T-helper 17 cell (primary cell): ENCODE results near the gene KCNK7. TPM values are rescaled to one million over a fixed set of nuclear protein-coding genes. Genes with fewer than 3 reads are reported as not detected.
A peak's percentile ranks its signal among the peaks of the same experiment; 100 is the strongest.
"Not testable (repeated sequence)": the region's sequence is repeated elsewhere in the genome, so short reads cannot be mapped to it uniquely, and the experiment has no call there.

Experiments
- ATAC-seq: fragments of 150-1000 bp; cut with Tn5 transposase; 2 replicates; pipeline ENCODE4 v1.10.0; 2021; ENCODE audit warnings: mild to moderate bottlenecking, moderate library complexity
- DNase-seq, 3 donors: peaks; one replicate each; pipeline versions ENCODE4 v3.0.0 to v3.0.0-alpha.2; 2020 to 2021
- H3K9me3 ChIP-seq: one replicate; pipeline ENCODE4 v1.7.0; 2013; ENCODE audit warnings: low read length, mild to moderate bottlenecking; ENCODE audit not compliant: control insufficient read depth, poor library complexity, severe bottlenecking
- H3K27ac Mint-ChIP-seq: one replicate; pipeline ENCODE4 v1.8.0; 2022; ENCODE audit warnings: mild to moderate bottlenecking, moderate library complexity, mixed read lengths
- H3K27me3 Mint-ChIP-seq: one replicate; pipeline ENCODE4 v1.8.0; 2022; ENCODE audit warnings: mixed read lengths
- H3K36me3 Mint-ChIP-seq: one replicate; pipeline ENCODE4 v1.8.0; 2022; ENCODE audit warnings: low read depth, mixed read lengths
- H3K4me1 Mint-ChIP-seq: one replicate; pipeline ENCODE4 v1.8.0; 2022; ENCODE audit warnings: mild to moderate bottlenecking, mixed read lengths
- H3K4me3 Mint-ChIP-seq: one replicate; pipeline ENCODE4 v1.8.0; 2022; ENCODE audit warnings: mild to moderate bottlenecking, moderate library complexity, mixed read lengths
- total RNA-seq, 4 donors: library from RNA in 2 of 4; stranded (reverse) in 2 of 4; gene quantifications; one replicate each; pipeline ENCODE4 v1.2.3 and lab custom pipeline; 2022 to 2026

The KCNK7 gene, protein sequence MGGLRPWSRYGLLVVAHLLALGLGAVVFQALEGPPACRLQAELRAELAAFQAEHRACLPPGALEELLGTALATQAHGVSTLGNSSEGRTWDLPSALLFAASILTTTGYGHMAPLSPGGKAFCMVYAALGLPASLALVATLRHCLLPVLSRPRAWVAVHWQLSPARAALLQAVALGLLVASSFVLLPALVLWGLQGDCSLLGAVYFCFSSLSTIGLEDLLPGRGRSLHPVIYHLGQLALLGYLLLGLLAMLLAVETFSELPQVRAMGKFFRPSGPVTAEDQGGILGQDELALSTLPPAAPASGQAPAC
- total RNA-seq, result 1 to 10 TPM; 4.7 to 5.7 TPM
- total RNA-seq (lab: John Stamatoyannopoulos, UW), result 0.58 to 1.2 reads per million in 2 donors

DNA sequence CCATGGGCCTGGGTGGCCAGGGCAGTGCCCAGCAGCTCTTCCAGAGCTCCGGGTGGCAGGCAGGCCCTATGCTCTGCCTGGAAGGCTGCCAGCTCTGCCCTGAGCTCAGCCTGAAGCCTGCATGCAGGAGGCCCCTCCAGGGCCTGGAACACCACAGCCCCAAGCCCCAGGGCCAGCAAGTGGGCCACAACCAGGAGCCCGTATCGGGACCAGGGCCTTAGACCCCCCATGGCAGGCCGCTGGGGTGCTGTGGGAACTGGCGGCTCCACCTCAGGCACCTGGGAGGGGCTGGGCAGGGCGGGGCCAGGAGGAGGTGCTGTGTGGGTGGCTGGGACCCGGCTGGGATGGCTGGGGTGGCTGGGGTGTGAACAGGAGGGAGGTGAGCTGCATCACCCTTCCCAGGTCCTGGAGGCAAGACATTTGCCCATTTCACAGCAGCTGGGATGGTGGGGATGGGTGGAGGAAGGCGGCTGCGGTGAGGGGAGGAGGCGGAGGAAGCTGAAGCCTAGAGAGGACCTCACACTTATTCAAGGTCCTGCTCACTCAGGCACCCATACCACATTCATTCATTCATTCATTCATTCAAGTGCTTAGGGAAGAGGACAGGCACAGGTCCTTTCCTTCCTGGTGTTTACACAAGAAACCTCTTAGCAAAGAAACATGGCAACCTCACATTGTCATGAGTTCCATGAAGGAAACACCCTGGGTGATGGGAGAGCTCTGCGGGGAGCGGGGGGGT, at the start of gene KCNK7:
Gene KCNK7, minus strand, starts transcription at position 258 of the 739 bp plus-strand sequence. Its CDS starts 28 bp downstream, at position 230.
- ATAC-seq (peak; percentile 18), DNase-seq (no peak)
- Mint-ChIP-seq H3K36me3 (no peaks in the 10 kb centered on the region), H3K4me3 (peak within 1 kb of the TSS; percentile 55), H3K27me3 (no peaks in the 10 kb centered on the region), H3K27ac (peak within 1 kb of the TSS; percentile 86), H3K4me1 (peaks cover 10% of the 10 kb centered on the region)
- no peaks in the 10 kb centered on the region for H3K9me3 ChIP-seq

DNA sequence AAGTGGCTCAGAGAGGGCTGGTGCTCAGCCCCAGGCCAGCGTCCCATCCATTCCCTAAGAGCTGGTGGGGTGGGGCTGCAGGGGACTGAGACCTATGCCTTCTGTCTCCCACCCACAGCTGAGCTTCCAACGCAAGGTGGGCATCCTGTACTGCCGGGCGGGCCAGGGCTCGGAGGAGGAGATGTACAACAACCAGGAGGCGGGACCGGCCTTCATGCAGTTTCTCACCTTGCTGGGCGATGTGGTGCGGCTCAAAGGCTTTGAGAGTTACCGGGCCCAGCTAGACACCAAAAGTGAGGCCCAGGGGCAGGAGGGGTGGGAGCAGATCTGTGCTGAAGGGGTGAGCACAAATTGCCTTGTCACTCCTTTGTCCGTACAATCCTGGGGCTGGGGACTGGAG, 49.2 kb upstream of the KCNK7 start:
- ATAC-seq (no peak), DNase-seq (no peak)
- Mint-ChIP-seq H3K27me3 (no peaks in the 10 kb centered on the region), H3K4me3 (peak overlapping the region; percentile 21), H3K27ac (peak overlapping the region; percentile 32), H3K36me3 (peaks cover 4% of the 10 kb centered on the region), H3K4me1 (peaks cover 31% of the 10 kb centered on the region)
- H3K9me3 ChIP-seq, result no peaks in the 10 kb centered on the region

DNA sequence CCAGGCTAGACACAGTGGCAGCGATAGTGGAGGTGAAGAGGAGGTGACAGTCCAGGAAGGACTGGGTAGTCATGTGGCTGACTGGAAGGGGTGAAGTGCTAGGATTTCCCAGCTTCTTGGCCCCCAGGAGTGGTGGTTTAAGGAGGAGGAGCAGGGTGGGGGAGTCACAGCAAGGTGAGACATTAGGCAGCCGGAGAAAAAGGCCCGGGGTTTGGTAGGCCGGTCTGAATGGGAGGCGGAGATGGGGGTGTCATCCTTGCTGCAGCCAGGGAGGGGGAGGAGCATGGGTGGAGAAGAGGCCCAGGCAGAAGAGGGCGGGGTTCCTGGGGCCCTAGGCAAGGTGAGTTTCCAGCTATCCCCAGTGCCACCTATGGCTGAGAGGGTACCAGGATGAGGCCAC, 48.4 kb upstream of the KCNK7 start:
- peaks cover 4% of the 10 kb centered on the region for H3K36me3 Mint-ChIP-seq
- peak overlapping the region; percentile 66 for H3K27ac Mint-ChIP-seq
- no peaks in the 10 kb centered on the region for H3K9me3 ChIP-seq
- H3K4me1 Mint-ChIP-seq, result peaks cover 38% of the 10 kb centered on the region
- H3K4me3 Mint-ChIP-seq, result no peak overlapping the region
- ATAC-seq, result no peak
- no peak for DNase-seq
- no peaks in the 10 kb centered on the region for H3K27me3 Mint-ChIP-seq

DNA sequence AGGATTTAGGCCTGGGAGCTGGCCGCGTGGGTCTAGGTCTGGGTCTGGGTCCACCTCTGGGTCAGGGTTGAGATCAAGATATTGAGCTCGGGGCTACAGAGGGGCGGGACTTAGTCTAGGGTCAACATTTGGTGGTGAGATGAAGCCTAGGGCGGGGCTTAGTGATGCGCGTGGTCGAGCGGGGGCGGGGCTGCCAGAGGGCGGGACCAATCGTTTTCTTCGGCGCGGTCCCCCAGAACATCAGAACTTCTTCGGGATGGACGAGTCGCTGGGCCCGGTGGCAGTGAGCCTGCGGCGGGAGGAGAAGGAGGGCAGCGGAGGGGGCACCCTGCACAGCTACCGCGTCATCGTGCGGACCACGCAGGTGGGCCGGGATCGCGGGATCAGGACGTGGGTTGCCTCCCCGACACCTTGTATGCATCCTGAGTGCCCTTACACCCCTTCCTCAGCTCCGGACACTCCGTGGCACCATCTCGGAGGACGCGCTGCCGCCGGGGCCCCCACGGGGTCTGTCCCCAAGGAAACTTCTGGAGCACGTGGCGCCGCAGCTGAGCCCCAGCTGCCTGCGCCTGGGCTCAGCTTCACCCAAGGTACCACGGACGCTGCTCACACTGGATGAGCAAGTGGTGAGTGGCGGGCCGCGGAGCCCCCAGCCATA, 46.5 kb upstream of the KCNK7 start:
- Mint-ChIP-seq H3K27me3 (no peaks in the 10 kb centered on the region), H3K4me1 (peaks cover 44% of the 10 kb centered on the region), H3K36me3 (peaks cover 4% of the 10 kb centered on the region), H3K27ac (peak overlapping the region; percentile 90), H3K4me3 (peak overlapping the region; percentile 80)
- ATAC-seq, result no peak
- no peak for DNase-seq
- H3K9me3 ChIP-seq, result no peaks in the 10 kb centered on the region

DNA sequence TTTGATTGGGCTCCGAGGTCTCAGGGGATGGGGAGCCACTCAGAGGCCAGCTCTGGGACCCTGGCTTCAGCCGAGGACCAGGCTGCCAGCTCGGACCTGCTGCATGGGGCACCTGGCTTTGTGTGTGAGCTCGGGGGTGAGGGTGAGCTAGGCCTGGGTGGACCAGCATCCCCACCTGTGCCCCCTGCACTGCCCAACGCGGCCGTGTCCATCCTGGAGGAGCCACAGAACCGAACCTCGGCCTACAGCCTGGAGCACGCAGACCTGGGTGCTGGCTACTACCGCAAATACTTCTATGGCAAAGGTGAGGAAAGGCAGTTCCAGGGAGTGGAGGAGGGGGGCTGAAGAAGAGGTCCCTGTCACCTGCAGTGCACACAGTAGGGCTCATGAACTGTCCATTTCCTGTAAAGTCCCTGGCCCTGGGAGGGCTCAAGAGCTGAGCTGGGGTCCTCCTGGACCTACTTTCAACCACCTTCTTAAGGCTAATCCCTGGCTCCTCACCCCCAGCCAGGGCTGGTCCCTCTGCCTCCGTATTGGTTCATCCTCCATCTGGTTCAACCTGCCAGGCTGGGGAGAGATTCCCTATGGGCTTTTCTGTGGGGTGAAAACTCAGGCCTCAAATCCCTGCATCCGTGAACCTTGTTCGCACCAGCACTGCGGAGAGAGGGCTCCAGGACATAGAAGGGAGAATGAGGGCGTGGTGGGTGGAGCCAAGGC, 45.9 kb upstream of the KCNK7 start:
- H3K4me3 Mint-ChIP-seq, result peak overlapping the region; percentile 80
- no peaks in the 10 kb centered on the region for H3K9me3 ChIP-seq
- ATAC-seq, result no peak
- DNase-seq, result no peak
- H3K4me1 Mint-ChIP-seq, result peaks cover 44% of the 10 kb centered on the region
- peaks cover 4% of the 10 kb centered on the region for H3K36me3 Mint-ChIP-seq
- no peaks in the 10 kb centered on the region for H3K27me3 Mint-ChIP-seq
- H3K27ac Mint-ChIP-seq, result peak overlapping the region; percentile 90

DNA sequence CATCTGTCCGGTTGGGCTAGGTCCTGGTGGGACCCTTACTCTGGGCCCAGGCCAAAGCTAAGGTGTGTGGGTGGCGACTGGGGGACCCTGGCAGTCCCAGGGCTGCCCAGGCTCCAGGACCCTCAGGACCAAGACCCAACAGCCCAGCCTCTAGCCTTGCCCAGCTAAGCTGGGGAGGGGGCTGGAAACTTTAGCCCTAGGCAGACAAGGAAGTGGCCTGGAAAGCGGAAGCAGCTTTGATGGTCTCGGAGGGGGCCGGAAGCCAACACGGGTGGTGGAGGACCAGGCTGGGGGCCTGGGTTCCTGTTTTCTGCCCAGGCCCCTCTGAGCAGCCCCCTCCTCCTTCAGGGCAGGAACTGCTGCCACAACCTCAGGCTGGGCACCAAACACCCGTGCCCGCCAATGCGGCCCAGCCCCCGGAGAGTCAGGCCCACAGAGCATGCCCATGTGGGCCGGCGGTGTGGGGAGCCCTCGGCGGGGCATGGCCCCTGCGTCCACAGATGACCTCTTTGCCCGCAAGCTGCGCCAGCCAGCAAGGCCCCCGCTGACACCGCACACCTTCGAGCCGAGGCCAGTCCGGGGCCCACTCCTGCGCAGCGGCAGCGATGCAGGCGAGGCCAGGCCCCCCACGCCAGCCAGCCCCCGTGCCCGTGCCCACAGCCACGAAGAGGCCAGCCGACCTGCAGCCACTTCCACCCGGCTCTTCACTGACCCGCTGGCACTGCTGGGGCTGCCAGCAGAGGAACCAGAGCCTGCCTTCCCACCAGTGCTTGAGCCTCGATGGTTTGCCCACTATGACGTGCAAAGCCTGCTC, 45.1 kb upstream of the KCNK7 start:
- ATAC-seq (no peak), DNase-seq (no peak)
- peak overlapping the region; percentile 95 for H3K4me3 Mint-ChIP-seq
- no peaks in the 10 kb centered on the region for H3K9me3 ChIP-seq
- H3K36me3 Mint-ChIP-seq, result peaks cover 4% of the 10 kb centered on the region
- no peaks in the 10 kb centered on the region for H3K27me3 Mint-ChIP-seq
- H3K4me1 Mint-ChIP-seq, result peaks cover 44% of the 10 kb centered on the region
- peak overlapping the region; percentile 94 for H3K27ac Mint-ChIP-seq

DNA sequence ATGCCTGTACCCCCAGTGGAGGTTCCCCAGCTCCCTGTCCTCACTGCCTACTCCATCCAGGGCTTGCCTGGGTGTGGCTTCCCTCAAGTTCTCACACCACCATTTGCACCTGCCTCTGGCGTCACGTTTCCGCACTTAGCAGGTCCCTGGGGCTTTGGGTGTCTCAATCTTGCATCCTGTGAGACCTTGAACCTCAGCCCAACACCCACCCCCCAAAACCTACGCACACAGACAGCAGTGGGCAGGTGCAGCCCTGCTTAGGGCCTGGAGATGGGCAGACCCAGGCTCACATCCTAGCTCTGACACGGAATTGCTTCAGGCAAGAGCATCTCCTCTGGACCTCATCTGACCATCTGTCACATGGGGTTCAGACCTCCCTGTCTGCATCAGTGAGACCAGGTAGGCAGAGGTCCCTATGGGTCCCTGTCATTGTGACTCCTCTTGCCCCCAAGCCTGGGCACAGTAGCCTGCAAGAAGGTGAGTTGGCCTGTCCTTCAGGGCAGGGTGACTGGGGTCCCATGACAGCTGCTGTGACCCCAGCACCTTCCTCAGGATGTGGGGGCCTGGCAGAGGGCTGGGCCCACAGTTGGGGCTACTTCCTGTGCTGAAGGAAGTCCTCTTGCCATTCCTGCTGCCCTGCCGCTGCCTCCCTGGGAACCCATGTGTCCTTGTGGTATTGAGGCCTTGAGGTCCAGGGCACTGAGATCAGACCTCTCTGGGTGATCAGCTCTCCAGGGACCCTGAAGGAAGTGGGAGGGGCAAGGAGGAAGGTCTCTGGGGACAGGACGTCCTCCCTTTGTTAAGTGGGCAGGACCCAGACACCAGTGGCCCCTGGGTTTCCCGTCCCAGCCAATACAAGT, 44.3 kb upstream of the KCNK7 start:
- H3K9me3 ChIP-seq, result no peaks in the 10 kb centered on the region
- Mint-ChIP-seq H3K27me3 (no peaks in the 10 kb centered on the region), H3K27ac (peak overlapping the region; percentile 94), H3K36me3 (peaks cover 3% of the 10 kb centered on the region), H3K4me3 (peak overlapping the region; percentile 95), H3K4me1 (peaks cover 44% of the 10 kb centered on the region)
- DNase-seq, result peak; percentile 32 to 63 (median 57)
- ATAC-seq, result peak; percentile 77

DNA sequence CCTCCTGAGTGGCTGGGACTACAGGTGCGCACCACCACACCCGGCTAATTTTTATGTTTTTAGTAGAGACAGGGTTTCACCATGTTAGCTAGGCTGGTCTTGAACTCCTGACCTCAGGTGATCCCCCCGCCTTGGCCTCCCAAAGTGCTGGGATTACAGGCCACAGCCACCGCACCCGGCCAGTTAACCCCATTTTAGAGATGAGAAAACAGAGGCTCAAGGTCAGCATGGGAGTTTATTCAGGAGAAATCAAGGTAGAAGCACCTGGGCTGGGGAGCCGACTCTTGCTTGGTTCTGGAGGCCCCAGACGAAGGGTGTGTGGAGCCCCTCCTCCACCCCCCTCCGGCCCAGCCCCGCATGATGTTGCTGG, 43.6 kb upstream of the KCNK7 start:
- not testable (repeated sequence) for H3K27me3 Mint-ChIP-seq, DNase-seq, ATAC-seq, H3K36me3 Mint-ChIP-seq, H3K9me3 ChIP-seq
- Mint-ChIP-seq H3K27ac (peak overlapping the region; percentile 94), H3K4me1 (peaks cover 40% of the 10 kb centered on the region), H3K4me3 (peak overlapping the region; percentile 95)

DNA sequence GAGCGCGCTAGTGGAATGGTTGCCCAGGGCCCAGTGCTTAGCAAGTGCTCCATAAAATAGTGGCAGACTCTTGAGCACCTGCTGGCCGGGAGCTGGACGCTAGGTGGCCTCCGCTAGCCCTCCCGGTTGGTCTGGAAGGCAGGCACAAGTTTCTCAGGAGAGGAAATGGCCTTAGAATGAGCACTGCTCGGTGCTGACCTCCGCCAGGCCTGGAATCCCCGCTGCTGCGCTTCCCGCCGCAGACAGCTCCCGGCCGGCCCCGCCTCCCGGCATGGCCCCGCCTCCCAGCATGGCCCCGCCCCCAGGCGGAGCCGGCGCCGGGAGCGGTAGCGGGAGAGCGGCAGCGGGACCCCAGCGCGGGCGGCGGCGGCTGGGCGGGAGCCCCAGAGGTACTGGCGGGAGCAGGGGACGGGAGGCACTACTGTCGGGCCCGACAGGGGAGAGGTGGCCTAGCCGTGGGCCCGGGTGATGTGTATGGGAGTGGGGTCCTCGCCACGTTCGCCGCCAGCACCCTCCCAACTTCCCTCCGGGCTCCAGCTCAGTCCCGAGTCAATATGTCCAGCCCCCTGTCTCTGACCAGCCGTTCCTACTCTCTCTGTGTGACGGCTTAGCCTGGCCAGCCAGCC, 42.3 kb upstream of the KCNK7 start, which contains the start of gene SIPA1:
Gene SIPA1, plus strand, starts transcription at position 308 of the 626 bp plus-strand sequence. CDS start 2,821 bp downstream, outside the sequence.
- DNase-seq (peak; percentile 58 to 80 (median 77)), ATAC-seq (peak; percentile 54)
- peak within 1 kb of the TSS; percentile 95 for H3K4me3 Mint-ChIP-seq
- H3K36me3 Mint-ChIP-seq, result no peaks in the 10 kb centered on the region
- peak within 1 kb of the TSS; percentile 94 for H3K27ac Mint-ChIP-seq
- H3K27me3 Mint-ChIP-seq, result no peaks in the 10 kb centered on the region
- peaks cover 39% of the 10 kb centered on the region for H3K4me1 Mint-ChIP-seq
- no peaks in the 10 kb centered on the region for H3K9me3 ChIP-seq

DNA sequence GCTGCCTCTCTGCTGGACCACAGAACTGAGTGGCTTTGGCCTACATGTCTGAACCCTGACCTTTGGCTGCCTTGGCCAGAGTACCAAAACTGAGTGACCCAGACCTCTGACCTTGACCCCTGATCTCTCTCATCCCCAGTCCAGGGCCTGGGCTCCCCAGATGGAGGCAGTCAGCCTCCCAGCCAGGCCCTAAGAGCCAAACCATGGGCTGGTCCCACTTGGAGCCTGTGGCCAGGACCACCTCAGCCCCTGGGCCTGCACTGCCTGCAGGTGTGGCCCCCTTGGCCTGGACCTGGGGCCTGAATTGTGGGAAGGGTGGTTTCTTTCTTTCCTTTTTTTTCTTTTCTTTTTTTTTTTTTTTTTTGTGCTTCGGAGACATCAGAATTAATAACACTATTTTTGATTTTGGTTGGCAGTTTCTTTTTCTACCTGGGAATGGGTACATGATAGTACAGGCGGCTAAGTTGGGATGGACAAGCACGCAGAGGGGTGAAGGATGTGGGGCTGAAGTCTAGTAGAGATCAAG, 41.5 kb upstream of the KCNK7 start:
- H3K4me3 Mint-ChIP-seq, result peak overlapping the region; percentile 95
- peaks cover 39% of the 10 kb centered on the region for H3K4me1 Mint-ChIP-seq
- H3K27ac Mint-ChIP-seq, result peak overlapping the region; percentile 76
- ATAC-seq, result no peak
- no peak for DNase-seq
- no peaks in the 10 kb centered on the region for H3K27me3 Mint-ChIP-seq
- no peaks in the 10 kb centered on the region for H3K9me3 ChIP-seq
- no peaks in the 10 kb centered on the region for H3K36me3 Mint-ChIP-seq
